NCI-H1694 treated with DMSO at 0.1 percent for 48 hours (cell line): Measurements from ENCODE around the gene HNRNPA3.
"Not testable (repeated sequence)": the region's sequence is repeated elsewhere in the genome, so short reads cannot be mapped to it uniquely, and the experiment has no call there.

ENCODE experiments used
- DNase-seq: peaks from one replicate; lab custom pipeline; 2025; lab: John Stamatoyannopoulos, UW

The HNRNPA3 gene

GRCh38 chr2:177212106-177212890, at the start of gene HNRNPA3:
Gene HNRNPA3, plus strand, starts transcription at chr2:177212794. Its CDS starts 6 bp downstream, at chr2:177212800.
- peak; percentile 98 for DNase-seq

GRCh38 chr2:177164131-177164530, 48.5 kb upstream of the HNRNPA3 start:
- peak; percentile 67 for DNase-seq

DNA sequence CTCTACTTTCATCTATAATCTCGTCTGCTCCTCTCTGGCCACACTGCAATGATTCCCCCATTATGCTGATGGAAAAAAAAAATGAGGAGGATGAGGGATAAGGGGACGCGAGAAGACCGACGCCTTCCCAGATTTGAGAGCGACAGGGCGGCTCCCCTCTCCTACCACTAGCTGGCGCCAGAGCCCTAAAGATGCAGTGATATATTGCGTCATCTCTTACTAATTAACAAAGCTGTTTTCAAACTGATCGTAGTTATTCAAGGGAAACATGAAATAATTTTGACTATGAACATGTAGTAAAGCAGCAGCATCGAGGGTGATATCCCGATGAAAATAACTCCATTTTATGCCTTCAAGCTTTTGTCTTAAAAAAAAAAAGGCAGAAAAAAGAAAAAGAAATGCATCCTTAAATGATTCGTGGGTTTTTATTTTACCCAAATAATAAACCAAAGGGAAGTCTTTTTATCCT, 48.0 kb upstream of the HNRNPA3 start:
- DNase-seq, result peak; percentile 94

- no peak for DNase-seq
These were observed 47.5 kb upstream of the HNRNPA3 start for GRCh38 chr2:177165061-177165583.

GRCh38 chr2:177165721-177166711, 46.6 kb upstream of the HNRNPA3 start:
- DNase-seq, result no peak

GRCh38 chr2:177169810-177170514, 42.6 kb upstream of the HNRNPA3 start:
- DNase-seq, result no peak

DNA sequence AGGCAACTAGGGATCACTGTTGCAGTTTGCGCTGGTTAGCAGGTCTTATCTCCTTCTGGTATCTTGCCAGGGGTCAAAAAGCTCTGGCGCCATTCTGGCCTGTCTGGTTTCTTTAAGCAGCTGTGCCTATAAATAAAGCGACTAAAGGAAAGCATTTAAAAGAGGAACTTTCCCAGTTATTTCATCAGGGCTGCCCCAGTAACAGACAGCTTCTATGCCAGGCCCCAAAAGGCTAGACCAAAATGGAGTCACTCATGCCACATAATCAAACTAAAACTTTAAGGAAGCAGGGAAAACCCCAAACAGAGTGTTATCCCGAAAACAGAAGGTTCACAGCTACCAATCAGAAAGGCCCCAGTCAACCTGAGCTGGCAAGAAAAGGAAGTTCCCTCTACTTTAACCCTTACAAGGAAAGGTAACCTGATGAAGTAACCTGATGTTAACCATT, 41.2 kb upstream of the HNRNPA3 start:
- DNase-seq, result no peak

DNA sequence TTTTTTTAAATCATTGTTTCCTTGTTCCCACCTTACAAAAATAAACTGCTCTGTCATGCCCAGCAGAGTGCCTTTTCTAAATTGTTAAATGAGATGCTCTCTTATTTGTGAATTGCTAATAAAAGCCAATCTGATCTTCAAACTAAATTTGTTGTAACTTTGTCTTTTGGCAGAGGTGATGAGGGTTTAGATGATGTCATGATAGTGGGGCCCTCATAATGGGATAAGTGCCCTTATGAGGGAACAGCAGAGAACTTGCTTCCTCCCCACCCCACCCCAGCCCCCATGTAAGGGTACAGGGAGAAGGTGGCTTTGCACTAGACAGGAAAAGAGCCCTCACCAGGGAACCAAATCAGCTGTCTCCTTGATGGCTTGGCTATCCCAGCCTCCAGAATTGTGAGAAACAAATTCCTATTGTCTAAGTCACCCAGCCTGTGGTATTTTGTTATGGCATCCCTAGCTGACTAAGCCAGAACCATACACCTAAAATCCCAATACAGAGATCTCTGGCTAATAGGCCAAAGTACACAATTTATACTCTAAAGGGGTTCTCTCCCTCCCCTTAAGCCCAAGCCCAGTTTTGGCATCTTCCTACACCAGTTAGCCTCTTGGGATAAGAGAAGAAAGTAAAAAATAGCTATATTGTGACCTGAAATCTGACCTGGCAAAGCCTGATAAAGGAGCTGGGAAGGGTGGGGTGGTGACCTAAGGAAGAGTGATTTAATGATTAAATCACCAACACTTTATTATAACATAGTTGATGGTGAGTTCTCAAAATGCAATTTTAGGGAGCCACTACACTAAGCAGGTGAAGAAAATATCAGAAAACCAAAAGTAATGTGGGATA, 40.3 kb upstream of the HNRNPA3 start:
- no peak for DNase-seq

DNA sequence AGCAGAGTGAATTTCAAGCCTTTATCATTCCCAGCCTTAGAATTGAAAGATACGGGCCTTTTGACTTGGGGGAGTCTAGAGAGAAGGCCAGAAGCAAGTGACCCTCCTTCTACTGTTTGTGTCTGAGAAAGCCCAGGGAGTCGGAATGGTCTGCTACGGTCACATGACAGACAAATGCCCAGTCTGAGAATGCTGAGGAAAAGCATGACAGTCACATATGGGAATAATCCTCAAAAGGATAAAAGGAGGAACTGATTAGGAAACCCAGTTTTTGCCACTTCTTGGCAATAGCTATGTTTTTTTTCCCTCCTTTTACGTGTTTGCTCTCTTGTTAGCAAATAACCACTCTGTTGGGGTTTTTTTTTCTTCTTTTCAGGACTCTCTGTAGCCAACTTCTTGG, 38.1 kb upstream of the HNRNPA3 start:
- DNase-seq, result no peak

DNA sequence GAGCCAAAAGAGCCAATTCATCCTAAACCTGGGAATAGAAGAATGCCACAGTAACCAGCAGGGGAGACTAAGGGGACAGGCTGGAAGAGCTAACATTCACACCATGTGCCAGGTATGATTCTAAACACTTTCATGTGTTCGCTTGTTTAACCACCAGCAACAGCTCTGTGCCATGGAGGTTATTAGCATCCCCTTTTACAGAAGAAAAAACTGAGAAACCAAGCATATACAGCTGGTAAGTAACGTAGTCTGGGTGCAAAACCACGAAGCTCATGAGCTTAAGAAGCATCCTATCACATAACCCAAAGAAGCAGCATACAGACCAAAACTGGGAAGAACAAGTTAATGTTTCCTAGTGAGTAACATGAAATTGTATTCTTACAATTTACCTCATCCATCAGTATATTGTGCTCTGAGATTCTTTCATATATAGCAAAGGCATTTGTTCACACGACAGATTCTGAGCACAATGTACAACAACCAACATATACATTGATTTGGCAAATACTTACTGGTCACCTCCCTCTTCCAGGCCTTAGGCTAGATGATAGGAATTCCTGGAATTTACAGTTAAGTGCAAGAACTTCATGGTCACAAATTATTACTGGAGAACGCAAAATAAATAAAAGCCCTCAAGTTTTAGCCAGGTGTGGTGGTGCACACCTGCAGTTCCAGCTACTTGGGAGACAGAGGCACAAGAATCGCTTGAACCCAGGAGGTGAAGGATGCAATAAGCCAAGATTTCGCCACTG, 36.5 kb upstream of the HNRNPA3 start:
- no peak for DNase-seq

GRCh38 chr2:177178797-177179196, 33.8 kb upstream of the HNRNPA3 start:
- no peak for DNase-seq

DNA sequence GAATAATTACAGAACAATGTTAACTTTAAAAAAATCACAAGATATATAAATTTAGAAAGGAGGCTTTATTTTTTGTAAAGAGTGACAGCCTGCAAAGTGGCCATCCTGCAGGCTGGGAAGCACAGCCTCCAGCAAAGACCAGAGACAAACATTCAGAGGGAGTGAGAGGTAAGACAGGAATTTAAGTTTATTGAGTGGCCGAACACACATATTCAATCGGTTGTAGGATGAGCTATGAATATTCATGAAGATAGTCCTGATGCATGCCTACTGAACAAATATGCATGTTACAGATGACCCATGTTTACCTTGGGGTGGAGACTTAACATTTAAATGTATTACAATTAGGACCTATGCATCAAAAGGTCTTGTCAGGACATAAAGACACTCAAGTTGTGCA, 33.4 kb upstream of the HNRNPA3 start:
- no peak for DNase-seq

GRCh38 chr2:177179671-177180070, 32.9 kb upstream of the HNRNPA3 start:
- DNase-seq, result not testable (repeated sequence)

DNA sequence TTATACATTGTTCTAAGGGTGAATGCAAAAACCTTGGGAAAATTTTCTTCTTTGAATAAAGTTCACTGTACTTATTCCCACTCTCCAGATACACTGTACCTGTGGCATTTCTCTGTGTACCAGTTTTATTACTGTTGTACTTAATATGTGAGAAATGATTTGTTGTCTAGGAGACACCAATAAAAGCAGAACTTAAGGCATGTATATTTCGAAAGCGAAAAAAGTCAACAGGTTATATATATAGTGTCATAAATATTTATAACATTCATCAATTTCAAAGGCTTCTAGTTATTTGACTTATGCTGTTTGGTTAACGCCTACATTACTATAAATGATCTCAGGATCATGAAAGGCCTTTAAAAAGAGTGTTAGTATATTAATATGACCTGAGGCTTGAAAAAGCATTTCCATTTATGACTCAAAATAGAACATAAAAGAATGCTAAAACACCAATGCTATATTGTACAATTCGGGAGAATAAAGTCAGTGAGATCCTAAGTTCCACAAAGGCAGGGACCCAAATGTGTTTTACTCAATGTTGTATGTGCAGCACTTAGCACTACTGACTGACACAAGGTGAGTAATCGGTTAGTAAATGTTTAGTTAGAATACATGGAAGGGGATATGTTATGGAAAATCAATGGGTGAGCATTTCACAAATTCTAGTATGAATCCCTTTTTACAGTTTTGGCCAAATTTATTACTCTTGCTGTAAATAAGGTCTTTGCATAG, 32.2 kb upstream of the HNRNPA3 start:
- DNase-seq, result no peak

DNA sequence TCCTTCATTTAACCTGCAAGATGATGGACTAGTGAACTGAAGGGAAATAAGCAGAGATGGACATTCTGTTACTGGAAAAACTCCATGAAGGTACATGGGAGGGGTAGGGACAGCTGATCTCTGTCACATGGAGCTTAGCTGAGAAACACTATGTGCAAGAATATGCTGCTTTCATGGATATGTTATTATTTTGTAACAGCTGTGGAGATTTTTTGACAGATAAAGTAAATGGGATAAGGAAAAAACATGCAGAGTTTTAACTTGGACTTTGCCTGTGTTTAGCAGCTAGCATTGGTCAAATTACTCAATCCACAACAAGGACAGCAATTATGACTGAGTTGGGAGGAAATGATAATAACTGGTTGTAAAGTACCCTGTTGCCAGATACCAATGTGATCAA, 28.7 kb upstream of the HNRNPA3 start:
- DNase-seq, result no peak

DNA sequence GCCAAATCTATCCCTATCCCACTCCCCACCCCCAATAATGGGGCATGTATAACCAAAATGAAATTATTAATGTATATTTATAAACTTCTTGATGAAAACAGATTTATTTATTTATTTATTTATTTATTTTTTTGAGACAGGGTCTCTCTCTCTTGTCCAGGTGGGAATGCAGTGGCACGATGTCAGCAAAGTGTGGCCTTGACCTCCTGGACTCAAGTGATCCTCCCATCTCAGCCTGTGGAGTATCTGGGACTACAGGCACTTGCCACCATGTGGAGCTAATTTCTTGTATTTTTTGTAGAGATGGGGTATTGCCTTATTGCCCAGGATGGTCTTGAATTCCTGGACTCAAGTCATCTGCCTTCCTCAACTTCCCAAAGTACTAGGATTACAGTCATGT, 28.0 kb upstream of the HNRNPA3 start:
- DNase-seq, result no peak

DNA sequence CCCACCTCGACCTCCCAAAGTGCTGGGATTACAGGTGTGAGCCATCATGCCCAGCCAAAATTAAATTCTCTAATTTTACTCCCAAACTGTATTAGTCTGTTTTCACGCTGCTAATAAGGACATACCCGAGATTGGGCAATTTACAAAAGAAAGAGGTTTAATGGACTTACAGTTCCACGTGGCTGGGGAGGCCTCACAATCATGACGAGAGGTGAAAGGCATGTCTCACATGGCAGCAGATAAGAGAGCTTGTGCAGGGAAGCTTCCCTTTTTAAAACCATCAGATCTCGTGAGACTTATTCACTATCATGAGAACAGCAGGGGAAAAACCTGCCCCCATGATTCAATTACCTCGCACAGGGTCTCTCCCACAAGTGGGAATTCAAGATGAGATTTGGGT, 26.6 kb upstream of the HNRNPA3 start:
- DNase-seq, result not testable (repeated sequence)

GRCh38 chr2:177187631-177188312, 24.8 kb upstream of the HNRNPA3 start:
- no peak for DNase-seq
